SK-N-SH treated with all-trans-retinoic acid at 6 μM for 48 hours (cell line): Measurements from ENCODE around the gene ACIN1.

ENCODE experiments used
- BACH2 ChIP-seq: fragments of 250-450 bp; sonication (Bioruptor Pico); IDR thresholded peaks from 2 replicates; pipeline ENCODE4 v1.9.0; 2021; ENCODE audit warnings: mild to moderate bottlenecking, borderline replicate concordance
- CSDC2 ChIP-seq: fragments of 250-450 bp; sonication (Bioruptor Pico); IDR thresholded peaks from 2 replicates; pipeline ENCODE4 v1.5.0; 2020; ENCODE audit warnings: mild to moderate bottlenecking, moderate library complexity
- CSRNP3 ChIP-seq: fragments of 250-450 bp; sonication (Bioruptor Pico); IDR thresholded peaks from 2 replicates; pipeline ENCODE4 v1.5.1; 2021; ENCODE audit warnings: mild to moderate bottlenecking, moderate library complexity
- ISL1 ChIP-seq: fragments of 250-450 bp; sonication (Bioruptor Pico); IDR thresholded peaks from 2 replicates; pipeline ENCODE4 v2.1.2; 2022; ENCODE audit warnings: mild to moderate bottlenecking, moderate library complexity
- PATZ1 ChIP-seq: fragments of 250-450 bp; sonication (Bioruptor Pico); IDR thresholded peaks from 2 replicates; pipeline ENCODE4 v1.8.0; 2020; ENCODE audit warnings: mild to moderate bottlenecking, moderate library complexity, borderline replicate concordance
- RARB ChIP-seq: fragments of 250-450 bp; sonication (Bioruptor Pico); IDR thresholded peaks from 2 replicates; pipeline ENCODE4 v1.8.0; 2021; ENCODE audit warnings: mild to moderate bottlenecking, moderate library complexity
- ZNF565 ChIP-seq: fragments of 450-650 bp; formaldehyde crosslinking; conservative IDR thresholded peaks from 2 replicates; pipeline ENCODE4 v1.5.0; 2020; ENCODE audit warnings: low read depth, mild to moderate bottlenecking, moderate library complexity
- ZNF70 ChIP-seq: fragments of 450-650 bp; formaldehyde crosslinking; IDR thresholded peaks from 2 replicates; pipeline ENCODE4 v1.5.0; 2020; ENCODE audit warnings: mild to moderate bottlenecking, moderate library complexity
- ZNF8 ChIP-seq: fragments of 450-650 bp; formaldehyde crosslinking; IDR thresholded peaks from 2 replicates; pipeline ENCODE4 v1.5.0; 2020; ENCODE audit warnings: mild to moderate bottlenecking, moderate library complexity

GRCh38 chr14:23066368-23066767 lies 28.6 kb downstream of the ACIN1 start:
- TF ChIP-seq BACH2 (CRISPR knock-in tag) (no peak), ZNF70 (no peak), CSDC2 (CRISPR knock-in tag) (no peak), RARB (CRISPR knock-in tag) (no peak), ISL1 (no peak), PATZ1 (CRISPR knock-in tag) (no peak), ZNF8 (CRISPR knock-in tag) (no peak), CSRNP3 (CRISPR knock-in tag) (no peak), ZNF565 (CRISPR knock-in tag) (no peak)
